Heart right ventricle (tissue), 16 donors: ENCODE results near the gene ERAL1. TPM values are rescaled to one million over a fixed set of nuclear protein-coding genes. Genes with fewer than 3 reads are reported as not detected.

ENCODE experiments used
- ATAC-seq, 8 donors: fragments of 200-7000 bp; cut with Tn5 transposase; one replicate each; pipeline ENCODE4 v1.9.1; 2020; ENCODE audit warnings: mild to moderate bottlenecking in 8 of 8, moderate library complexity in 8 of 8, moderate number of reproducible peaks in 1 of 8
- DNase-seq, 2 donors: peaks; one replicate each; pipeline ENCODE4 v3.0.0-alpha.2; 2020
- H3K27ac ChIP-seq, 10 donors: fragments of 200-600 bp; sonication (generic) in 2 of 10; one replicate each; pipeline versions ENCODE4 v1.5.0 to v1.8.0; 2020 to 2022; ENCODE audit warnings: mild to moderate bottlenecking in 3 of 10
- H3K27me3 ChIP-seq, 7 donors: fragments of 200-600 bp; one replicate each; pipeline ENCODE4 v1.8.0; 2021 to 2022; ENCODE audit warnings: mild to moderate bottlenecking in 2 of 7
- H3K36me3 ChIP-seq, 9 donors: fragments of 200-600 bp; sonication (generic) in 1 of 9; one replicate each; pipeline versions ENCODE4 v1.5.0 to v1.8.0; 2020 to 2022; ENCODE audit warnings: mild to moderate bottlenecking in 2 of 9
- H3K4me1 ChIP-seq, 9 donors: fragments of 200-600 bp; sonication (generic) in 1 of 9; one replicate each; pipeline versions ENCODE4 v1.5.0 to v1.8.0; 2020 to 2022; ENCODE audit warnings: mild to moderate bottlenecking in 4 of 9
- H3K4me3 ChIP-seq, 10 donors: fragments of 200-600 bp; sonication (generic) in 2 of 10; one replicate each; pipeline versions ENCODE4 v1.5.0 to v1.8.0; 2020 to 2022; ENCODE audit warnings: mild to moderate bottlenecking in 7 of 10, moderate library complexity in 2 of 10
- H3K9me3 ChIP-seq, 11 donors: fragments of 200-600 bp in 10 of 11; sonication (generic) in 2 of 11; one replicate each; pipeline versions ENCODE4 v1.5.0 to v1.8.0; 2013 to 2022; ENCODE audit warnings: mild to moderate bottlenecking in 2 of 11, control low read depth in 1 of 11, moderate library complexity in 1 of 11
- CTCF ChIP-seq, 9 donors: fragments of 200-600 bp; sonication (generic) in 2 of 9; IDR thresholded peaks; one replicate each; pipeline versions ENCODE4 v1.5.0 to v1.8.0; 2021 to 2022; ENCODE audit warnings: antibody characterized with exemption in 9 of 9, mild to moderate bottlenecking in 5 of 9, moderate library complexity in 1 of 9
- WGBS, 2 donors: extraction: QIAGEN DNeasy Blood & Tissue Kit; methylation state at CpG; one replicate each; pipeline ENCODE4 v1.1.7; 2013; ENCODE audit warnings: inconsistent platforms in 1 of 2; 5-methylcytosine and 5-hydroxymethylcytosine counted together
- intact Hi-C, 10 donors: fragments of 100-400 bp; cut with DNase I; formaldehyde crosslinking; loops; one replicate each; pipeline versions ENCODE4 v1.11.1 to v1.14.2; 2022
- polyA plus RNA-seq, 2 donors: library from polyadenylated mRNA; stranded (reverse); fragments of 200-250 nt; gene quantifications; one replicate each; pipeline ENCODE4 v1.2.3, GENCODE V29; 2013
- total RNA-seq, 10 donors: library from RNA; stranded (reverse); fragmentation: NEBNext Ultra II Directional in 3 of 10; extraction: Animal tissue kit (Norgen Biotek cat#: 25700) in 3 of 10; gene quantifications; one replicate each; pipeline versions ENCODE4 v1.2.1 to v1.2.4, GENCODE V29; 2021 to 2023
- donor health status: Arrhythmogenic right ventricular cardiomyopathy.
- donor health status: ischemic (EF 13 %, LVEDD 7.1; RV severe dilation, severe dysfunction).
- donor health status: healthy with polysubstance abuse.
- donor health status: DM: no; HTN: yes; CAD: no.
- donor health status: DM: no; HTN: no; CAD: no.
- donor health status: ischemic (EF 25% LVEDD 6.9; RV normal size, moderate dysfunction).
- donor health status: ischemic (EF 25% LVEDD 5.7; RV mildly dilated, moderate dysfunction).
- donor health status: healthy.
- donor health status: DM: yes; HTN: yes; CAD: no.
- donor health status: Ischemic cardiomyopathy.
- donor health status: ischemic (EF 35%, LVEDD 5.7; RV mildly dilated, moderate dysfunction).
- donor health status: nonischemic (EF 11% LVEDD 7.7; RV severe dilation, severe dysfunction).
- donor health status: DM: yes; HTN: yes; CAD: no.
- donor health status: PGD.
- donor health status: ischemic (EF 29% LVEDD 5.4; RV normal size, mild dysfunction).
- donor health status: nonischemic (EF 23%, LVEDD 6.1; RV moderate dilation, normal function).

ERAL1 gene
- total and polyA plus RNA-seq, 12 donors: 32.3 to 48.2 (median 39.2) TPM

- DNase-seq (no peak), ATAC-seq (no peak)
- peaks cover 5 to 16% (median 12%) of the 10 kb centered on the region in 9 donors for H3K4me1 ChIP-seq
- H3K9me3 ChIP-seq: no peaks in the 10 kb centered on the region
- no peak for TF ChIP-seq CTCF (IDR thresholded peaks at IDR 0.05)
- H3K27me3 ChIP-seq: no peaks in the 10 kb centered on the region
- no peak overlapping the region for H3K4me3 ChIP-seq
- intact Hi-C loops: loop anchor here in 4 of 10 donors (5.0 to 10.0 kb wide), 3 partner anchors 38 to 94 kb away; partner anchors contain the start of genes FLOT2 (in 2 of the 4) and DHRS13 (in 1 of the 4)
- H3K36me3 ChIP-seq: peaks cover 0 to 65% (median 27%) of the 10 kb centered on the region in 9 donors
- no peak overlapping the region for H3K27ac ChIP-seq
- WGBS, 2 donors: 44 to 49% methylated on average over 2 of the region's 2 CpGs
Observed at GRCh38 chr17:28858801-28859355, 4.1 kb downstream of the ERAL1 start.

GRCh38 chr17:28860363-28860808 lies 5.6 kb downstream of the ERAL1 start:
- intact Hi-C loops: loop anchor here in 1 of 10 donors (10.0 kb wide), 1 partner anchor 96 kb away; no protein-coding TSS in a partner anchor
- Histone ChIP-seq H3K27me3 (no peaks in the 10 kb centered on the region), H3K4me3 (no peak overlapping the region), H3K4me1 (peaks cover 3 to 9% (median 5%) of the 10 kb centered on the region in 9 donors), H3K36me3 (peaks cover 0 to 65% (median 27%) of the 10 kb centered on the region in 9 donors), H3K27ac (no peak overlapping the region), H3K9me3 (no peaks in the 10 kb centered on the region)
- ATAC-seq (no peak), DNase-seq (no peak)
- 90 to 92% methylated on average over 4 of the region's 4 CpGs for WGBS, 2 donors
- no peak for TF ChIP-seq CTCF (IDR thresholded peaks at IDR 0.05)

GRCh38 chr17:28861393-28862203 lies 6.8 kb downstream of the ERAL1 start:
- no peaks in the 10 kb centered on the region for H3K27me3 ChIP-seq
- no peaks in the 10 kb centered on the region for H3K9me3 ChIP-seq
- no peak for DNase-seq
- intact Hi-C loops: loop anchor here in 1 of 10 donors (10.0 kb wide), 1 partner anchor 97 kb away; no protein-coding TSS in a partner anchor
- H3K4me3 ChIP-seq: no peak overlapping the region
- no peak for ATAC-seq
- 68 to 73% methylated on average over 8 of the region's 8 CpGs for WGBS, 2 donors
- no peak for TF ChIP-seq CTCF (IDR thresholded peaks at IDR 0.05)
- no peaks in the 10 kb centered on the region for H3K4me1 ChIP-seq
- no peak overlapping the region for H3K27ac ChIP-seq
- H3K36me3 ChIP-seq: peaks cover 0 to 59% (median 27%) of the 10 kb centered on the region in 9 donors

GRCh38 chr17:28862561-28862960 lies 7.7 kb downstream of the ERAL1 start:
- intact Hi-C loops: loop anchor here in 1 of 10 donors (10.0 kb wide), 1 partner anchor 98 kb away; no protein-coding TSS in a partner anchor
- ATAC-seq (no peak), DNase-seq (no peak)
- no peaks in the 10 kb centered on the region for H3K4me1 ChIP-seq
- H3K27ac ChIP-seq: no peak overlapping the region
- no peaks in the 10 kb centered on the region for H3K27me3 ChIP-seq
- H3K36me3 ChIP-seq: peaks cover 0 to 49% (median 24%) of the 10 kb centered on the region in 9 donors
- H3K4me3 ChIP-seq: no peak overlapping the region
- no peaks in the 10 kb centered on the region for H3K9me3 ChIP-seq
- TF ChIP-seq CTCF (IDR thresholded peaks at IDR 0.05): no peak
- WGBS, 2 donors: 90 to 92% methylated on average over 3 of the region's 3 CpGs
